HG03521 (cell line): ENCODE measurements around the gene TSR3.

Experiments used
- ATAC-seq: cut with Tn5 transposase; IDR thresholded peaks from one replicate; pipeline ENCODE4 v1.9.1; 2021; ENCODE audit warnings: mild to moderate bottlenecking, moderate library complexity; ENCODE audit not compliant: unreplicated experiment

The TSR3 gene

DNA sequence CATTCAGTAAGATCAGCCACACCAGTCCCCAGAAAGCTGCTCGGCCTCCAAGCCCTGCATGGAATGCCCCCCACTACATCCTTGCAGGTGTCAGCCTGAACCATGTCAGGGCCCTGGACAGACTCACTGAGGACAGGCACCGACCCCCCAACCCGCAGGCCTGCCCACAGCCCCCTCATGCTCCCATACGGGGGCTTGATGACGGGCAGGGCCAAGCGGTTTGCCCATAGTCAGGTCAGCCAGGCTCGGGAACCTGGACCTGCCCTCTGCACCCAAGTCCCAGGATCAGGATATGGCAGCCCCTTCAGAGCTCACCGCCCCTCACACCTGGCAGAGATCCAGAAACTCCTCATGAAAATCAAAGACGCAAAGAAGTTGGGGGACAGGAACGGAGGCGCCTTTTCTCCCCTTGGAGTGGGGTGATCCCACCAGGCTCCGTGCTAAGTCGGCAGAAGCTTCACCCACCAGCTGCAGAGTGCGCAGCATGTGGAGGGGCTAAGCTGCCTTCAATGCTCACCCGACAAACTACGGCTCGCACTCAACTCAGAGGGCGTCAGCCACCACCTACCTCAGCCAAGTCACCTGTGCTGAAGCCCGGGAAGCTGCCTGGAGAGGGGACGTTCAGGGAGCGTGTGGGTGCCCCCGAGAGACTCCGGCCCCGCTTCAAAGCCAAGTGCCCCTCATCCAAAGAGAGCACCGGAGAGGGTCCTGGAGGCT, 26.6 kb upstream of the TSR3 start:
- no peak for ATAC-seq

DNA sequence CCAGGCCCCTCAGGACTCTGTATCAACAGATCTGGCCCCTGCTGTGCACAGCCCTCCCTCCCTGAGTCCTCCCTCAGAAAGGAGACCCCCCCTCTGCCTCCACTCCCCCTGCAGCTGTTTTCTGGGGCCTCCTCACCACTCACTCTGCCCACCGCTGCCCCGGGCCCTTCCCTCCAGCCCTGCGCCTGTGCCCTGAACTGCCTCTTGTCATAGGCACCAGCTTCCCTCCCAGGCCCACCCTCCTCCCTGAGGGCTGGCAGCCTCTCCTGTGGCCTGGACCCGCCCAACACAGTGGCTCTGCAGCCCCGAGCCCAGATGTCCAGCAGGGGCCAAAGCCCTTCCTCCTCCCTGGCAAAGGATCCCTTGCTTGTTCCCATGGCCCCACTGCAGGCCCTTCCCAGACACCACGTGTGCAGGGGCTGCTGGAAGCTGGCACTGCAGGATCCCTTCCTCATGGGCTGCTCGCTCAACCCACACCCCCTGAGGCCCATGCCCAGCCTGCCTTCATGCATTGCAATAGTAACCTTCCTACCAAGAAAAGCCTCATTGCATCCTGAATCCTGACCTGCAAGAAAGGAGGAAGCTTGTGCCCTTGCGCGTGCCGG, 25.8 kb upstream of the TSR3 start:
- ATAC-seq, result no peak

GRCh38 chr16:1375741-1376410, 24.2 kb upstream of the TSR3 start:
- ATAC-seq, result no peak

- no peak for ATAC-seq
Measured at GRCh38 chr16:1375298-1375640, 23.6 kb upstream of the TSR3 start.

GRCh38 chr16:1374418-1375297, 23.0 kb upstream of the TSR3 start:
- ATAC-seq, result no peak

DNA sequence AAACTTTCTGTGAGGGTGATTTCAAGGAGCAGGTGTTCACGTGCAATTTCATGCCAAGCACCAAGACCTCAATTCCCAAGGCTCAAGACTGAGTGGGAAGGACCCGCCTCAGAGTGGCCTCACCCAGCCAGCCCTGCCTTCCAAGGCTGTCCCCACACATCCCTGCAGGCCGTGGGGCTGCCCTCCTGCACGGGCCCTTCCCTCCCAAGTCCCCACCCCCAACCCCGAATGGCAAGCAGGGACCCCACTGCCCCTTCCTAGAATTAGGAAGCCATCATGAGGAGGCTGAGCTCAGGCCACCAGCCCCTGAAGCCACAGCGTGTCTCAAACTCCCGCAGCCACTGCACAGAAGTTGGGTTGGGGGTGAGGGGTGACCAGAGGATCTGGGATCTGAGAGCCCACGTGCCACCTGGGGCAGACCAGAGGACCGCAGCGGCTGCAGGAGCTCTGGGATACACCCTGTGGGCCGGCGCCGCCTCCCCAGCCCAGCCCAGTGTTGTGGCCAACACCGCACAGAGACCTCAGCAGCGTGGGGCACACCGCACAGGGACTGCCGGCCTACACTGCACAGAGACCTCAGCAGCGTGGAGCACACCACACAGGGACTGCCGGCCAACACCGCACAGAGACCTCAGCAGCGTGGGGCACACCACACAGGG, 20.7 kb upstream of the TSR3 start:
- ATAC-seq, result no peak

- ATAC-seq, result no peak
Measured at GRCh38 chr16:1371054-1371978, 19.6 kb upstream of the TSR3 start.

DNA sequence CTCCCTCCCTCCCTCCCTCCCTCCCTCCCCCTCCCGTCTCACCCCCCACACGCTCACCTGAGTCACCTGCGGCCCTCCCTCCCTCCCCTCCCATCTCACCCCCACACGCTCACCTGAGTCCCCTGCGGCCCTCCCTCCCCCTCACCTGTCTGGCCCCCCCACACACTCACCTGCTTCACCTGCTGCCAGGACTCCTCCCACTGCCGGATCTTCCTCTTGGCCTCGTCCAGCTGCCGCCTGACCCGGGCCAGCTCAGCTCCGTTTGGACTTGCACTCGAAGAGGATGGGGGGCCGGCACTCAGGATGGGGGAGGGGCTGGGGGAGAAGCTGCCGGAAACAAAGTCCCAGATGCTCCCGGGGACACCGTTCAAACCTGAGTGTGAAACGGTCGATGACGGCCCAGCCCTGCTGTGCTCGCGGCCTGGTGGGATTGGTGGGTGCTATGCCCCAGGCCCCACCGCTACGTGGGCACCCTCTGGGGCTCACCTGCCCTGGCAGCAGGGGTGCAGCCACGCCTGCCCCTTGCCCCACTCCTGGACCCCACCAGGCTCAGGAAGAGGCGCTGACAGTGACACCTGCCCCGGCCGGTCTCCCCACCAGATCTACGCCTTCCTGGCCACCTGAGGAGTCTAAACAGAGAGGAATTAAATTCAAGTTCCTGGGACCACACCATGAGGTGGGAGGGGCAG, 16.0 kb upstream of the TSR3 start:
- ATAC-seq, result no peak

DNA sequence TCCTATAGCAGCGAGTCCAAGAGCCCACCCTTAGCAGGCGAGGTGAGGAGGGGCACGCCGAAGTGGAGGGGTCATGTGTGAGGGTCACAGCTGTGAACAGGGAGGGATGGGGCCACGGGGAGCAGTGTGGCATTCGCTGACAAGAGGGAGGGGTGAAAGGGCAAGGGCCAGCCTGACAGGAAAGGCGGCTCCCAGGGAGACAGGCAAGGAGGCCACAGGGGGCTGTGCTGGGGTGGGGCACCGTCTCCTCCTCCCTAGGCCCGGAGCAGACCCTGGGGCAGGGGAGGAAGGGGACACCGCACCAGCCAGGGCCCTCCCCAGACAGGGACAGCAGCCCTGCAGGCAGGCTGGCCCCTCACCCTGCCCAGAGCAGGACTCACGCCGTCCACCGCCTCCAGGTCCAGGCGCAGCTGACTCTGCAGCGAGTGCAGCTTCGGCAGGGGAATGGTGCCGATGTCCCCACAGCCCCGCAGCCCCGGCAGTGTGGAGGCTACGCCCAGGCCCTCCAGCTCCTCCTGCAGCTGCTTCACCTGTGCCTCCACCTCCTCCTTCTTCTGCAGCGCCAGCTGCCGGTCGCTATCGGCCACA, 15.1 kb upstream of the TSR3 start:
- ATAC-seq, result no peak

- no peak for ATAC-seq
Measured at GRCh38 chr16:1366060-1366711, 14.5 kb upstream of the TSR3 start.

DNA sequence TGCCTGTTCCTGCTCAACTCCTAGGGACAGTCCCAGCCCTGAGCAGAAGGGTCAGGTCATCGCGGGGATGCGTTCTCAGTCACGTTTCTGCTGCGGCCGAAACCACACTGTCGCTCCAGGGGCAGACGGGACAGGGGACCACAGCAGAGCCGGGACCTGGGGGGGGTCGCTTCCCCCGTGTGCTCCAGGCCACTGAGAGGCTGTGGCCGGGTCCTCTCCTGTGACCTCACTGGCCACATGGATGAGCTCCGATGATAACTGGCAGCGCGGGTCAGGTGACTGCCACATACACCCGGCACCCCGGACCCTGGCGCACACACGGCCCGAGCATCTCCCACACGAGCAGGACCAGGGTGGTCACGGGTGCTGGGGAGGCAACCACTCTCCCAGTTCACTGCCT, 12.8 kb upstream of the TSR3 start:
- no peak for ATAC-seq

DNA sequence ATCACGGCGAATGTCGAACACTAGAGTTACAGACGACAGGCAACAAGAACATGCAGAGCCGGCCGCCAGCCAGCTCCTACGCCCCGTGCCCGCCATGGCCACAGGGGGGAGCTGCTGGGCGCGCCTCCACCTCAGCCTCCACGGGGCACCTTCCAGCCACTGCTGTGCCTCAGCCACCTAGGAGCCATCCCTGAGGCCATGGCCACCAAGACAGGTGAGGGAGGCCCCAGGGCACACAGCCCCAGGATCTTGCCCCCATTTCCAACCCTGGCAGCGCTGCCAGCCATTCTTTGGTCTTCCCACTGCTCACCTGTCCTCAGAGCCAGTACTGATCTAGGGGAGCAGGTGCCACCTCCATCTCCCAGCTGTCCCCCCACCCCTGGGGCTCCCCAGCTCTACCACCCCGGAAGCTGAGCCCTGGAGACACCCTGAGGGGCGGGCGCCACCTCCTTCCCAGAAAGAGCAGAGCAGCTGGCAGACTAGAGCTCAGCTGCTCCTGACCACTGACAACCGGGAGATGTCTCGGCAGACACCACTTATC, 11.9 kb upstream of the TSR3 start:
- no peak for ATAC-seq

DNA sequence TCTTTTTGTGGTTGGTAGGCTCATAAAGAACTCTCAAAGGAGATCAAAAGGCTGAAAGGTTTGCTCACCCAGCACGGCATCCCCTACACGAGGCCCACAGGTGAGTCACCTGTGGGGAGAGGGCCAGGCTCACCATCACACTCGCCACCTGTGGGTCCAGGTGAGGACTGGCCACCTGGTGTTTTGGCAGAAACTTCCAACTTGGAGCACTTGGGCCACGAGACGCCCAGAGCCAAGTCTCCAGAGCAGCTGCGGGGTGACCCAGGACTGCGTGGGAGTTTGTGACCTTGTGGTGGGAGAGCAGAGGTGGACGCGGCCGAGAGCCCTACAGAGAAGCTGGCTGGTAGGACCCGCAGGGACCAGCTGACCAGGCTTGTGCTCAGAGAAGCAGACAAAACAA, 11.1 kb upstream of the TSR3 start:
- ATAC-seq, result no peak

DNA sequence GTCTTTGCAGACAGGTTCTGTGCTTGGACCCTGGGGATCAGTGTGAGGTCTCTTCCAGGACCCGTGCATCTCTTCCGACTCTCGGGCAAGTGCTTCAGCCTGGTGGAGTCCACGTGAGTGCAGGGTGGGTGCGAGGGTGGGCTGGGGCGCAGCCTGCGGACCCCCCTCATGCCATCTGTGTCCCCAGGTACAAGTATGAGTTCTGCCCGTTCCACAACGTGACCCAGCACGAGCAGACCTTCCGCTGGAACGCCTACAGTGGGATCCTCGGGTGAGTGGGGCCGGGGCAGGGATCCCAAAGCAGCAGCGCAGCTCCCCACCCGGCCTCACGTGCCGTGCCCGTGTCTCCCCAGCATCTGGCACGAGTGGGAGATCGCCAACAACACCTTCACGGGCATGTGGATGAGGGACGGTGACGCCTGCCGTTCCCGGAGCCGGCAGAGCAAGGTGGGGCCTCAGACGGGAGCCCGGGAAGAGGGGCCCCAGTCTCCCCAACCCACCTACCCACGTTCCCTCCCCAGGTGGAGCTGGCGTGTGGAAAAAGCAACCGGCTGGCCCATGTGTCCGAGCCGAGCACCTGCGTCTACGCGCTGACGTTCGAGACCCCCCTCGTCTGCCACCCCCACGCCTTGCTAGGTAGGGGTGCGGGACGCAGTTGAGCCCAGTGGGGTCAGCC, 10.1 kb upstream of the TSR3 start:
- ATAC-seq, result no peak

DNA sequence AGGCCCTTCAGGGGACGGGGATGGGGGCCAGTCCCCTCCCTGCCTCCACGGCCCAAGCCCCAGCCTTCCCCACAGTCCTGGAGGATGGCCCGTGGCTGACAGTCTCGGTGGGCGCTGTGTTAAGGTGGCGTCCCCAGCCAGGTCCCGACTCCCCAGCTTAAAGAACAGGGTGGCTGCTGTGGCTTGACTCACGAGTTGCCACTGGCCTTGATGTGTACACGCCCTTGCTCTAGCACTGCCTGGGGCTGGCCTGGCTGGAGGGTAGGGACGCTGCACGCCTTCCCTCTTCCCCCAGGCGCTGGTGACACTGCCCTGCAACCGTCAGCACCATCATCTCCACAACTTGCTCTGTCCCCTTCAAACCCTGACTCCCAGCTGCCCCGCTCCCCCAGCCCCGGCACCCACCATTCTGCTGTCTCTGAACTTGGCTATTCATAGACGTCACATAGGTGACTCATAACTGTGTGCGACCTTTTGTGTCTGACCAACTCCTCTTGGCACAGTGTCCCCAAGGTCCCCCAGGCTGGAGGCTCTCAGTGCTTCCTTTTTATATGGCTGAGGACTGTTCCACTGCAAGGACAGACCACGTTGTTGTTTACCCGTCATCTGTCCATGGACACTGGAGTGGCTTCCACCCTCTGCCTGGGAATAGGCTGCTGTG, 6.4 kb upstream of the TSR3 start:
- no peak for ATAC-seq

DNA sequence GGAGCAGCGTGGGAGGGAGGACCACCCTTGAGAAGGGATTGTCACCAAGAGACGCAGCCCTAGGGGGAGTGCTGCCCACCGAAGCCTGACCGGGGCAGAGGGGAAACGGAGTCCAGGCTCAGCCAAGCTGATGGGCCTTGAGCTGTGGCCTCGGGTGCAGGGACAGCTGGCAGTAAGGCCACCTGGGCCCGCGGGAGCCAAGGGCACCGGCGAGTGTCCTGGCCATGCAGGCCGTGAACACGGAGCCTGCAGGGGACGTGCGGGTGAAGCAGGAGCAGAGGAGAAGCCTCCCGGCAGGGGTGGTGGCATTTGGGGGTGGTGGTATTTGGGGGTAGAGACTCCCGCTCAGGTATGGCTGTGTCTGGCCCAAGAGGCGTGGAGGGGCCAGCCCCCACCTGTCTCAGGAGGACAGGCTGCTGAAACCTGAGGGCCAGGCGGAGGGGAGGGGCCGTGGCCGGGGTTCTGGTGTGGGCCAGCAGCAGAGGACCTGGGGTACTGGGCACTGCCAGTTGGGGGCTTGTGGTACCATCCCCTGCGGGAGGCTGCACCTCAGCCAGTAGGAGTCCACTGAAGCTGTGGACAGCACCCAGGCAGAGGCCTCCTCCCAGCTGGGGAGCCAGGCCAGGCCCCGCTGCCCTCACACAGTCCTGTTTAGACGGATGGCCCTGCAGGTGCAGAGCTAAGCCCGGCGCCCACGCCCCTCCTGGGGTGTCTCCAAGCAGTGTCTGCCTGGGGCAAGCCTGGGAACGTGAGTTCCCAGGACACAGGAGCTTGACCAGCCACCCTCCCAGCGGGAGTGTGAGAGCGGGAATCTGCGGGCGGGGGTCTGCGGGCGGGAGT, 4.6 kb upstream of the TSR3 start:
- ATAC-seq, result no peak
